Measurements from ENCODE around the gene CHST4. TPM values are rescaled to one million over a fixed set of nuclear protein-coding genes. Genes with fewer than 3 reads are reported as not detected.

Gene CHST4
- not detected in 2 replicates for total RNA-seq

DNA sequence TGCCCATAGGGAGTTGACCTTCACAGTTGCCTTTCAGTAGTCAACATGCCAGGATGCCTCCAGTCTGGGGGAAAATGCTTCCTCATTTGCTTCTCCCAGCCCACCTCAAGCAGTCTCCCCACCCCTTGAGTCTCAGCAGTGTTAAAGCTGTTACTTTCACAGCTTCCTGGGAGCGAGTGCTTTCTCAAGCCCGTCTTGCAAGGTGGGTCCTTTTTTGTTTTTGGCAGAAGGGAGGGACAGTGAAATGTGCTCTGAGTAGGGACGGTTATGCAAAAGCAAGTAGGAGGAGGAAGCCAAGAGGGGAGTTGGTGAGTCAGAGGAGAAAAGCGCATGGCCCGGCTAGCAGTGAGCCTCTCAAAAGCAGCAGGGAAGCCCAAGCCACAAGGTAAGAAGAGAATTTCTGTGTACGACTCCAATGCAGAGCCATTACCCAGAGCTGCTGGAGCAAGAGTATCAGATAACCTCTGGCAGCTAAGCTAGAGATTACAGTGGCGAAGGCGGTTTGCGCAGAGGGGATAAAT is at the start of gene CHST4:
Gene CHST4, plus strand, starts transcription at position 316 of the 521 bp plus-strand sequence. CDS start 10,252 bp downstream, outside the sequence.

DNA sequence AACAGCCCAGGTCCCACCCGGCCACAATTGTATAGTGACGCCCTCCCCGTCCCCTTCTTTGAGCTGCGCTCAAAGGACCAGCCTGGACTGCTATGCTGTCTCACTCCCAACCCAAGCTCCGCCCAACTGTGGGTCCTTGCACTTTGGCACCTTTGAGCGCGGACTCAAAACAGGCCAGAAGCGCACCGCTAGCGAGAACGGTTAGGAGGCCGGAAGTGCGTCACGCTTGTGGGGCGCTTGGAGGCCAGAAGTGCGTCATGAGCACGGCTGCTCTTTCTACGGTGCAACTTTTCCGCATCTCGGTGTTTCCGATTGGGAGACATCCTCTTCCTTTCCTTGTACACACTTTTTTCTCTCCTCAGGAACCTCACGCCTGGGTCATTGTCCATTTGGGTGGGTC is 37.1 kb upstream of the CHST4 start, which contains the start of gene ZNF19:
Gene ZNF19, minus strand, starts transcription at position 203 of the 400 bp plus-strand sequence. CDS start 7,210 bp downstream, outside the sequence.

DNA sequence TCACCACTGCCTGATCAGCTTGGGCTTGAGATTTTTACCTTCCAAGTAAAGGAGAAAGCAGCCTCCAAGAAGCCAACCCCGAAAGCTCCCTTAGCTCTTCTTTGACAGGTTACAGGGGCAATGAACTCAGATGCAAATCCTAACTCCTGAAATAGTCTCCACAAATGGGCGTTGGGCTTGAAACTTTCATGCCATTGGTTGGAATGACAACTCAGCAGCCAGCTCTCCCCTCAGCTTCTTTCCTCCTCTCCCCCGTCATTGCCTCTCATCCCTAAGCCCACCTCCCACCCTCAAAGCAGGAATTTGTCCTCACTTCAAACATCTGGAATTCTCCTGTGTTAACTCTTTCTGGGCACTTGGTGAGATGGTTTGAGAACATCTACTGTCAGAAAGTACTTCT is 50.7 kb downstream of the CHST4 start, which contains the start of gene TAT:
Gene TAT, minus strand, starts transcription at position 122 of the 400 bp plus-strand sequence. CDS start 677 bp downstream, outside the sequence.

Small RNA genes within 50 kb of the gene (small RNA-seq; reads per million reads assigned to genes)
- not detected for gene RNU6-1061P

Other genes with a start within 250 kb of the CHST4 start
- 37.2 and 46.1 TPM in 2 replicates for gene CMTR2, start 237.0 kb upstream of the CHST4 start, total RNA-seq
- gene CALB2, start 167.7 kb upstream of the CHST4 start, total RNA-seq: not detected in 2 replicates
- not detected in 2 replicates for gene TLE7, start 84.4 kb upstream of the CHST4 start, total RNA-seq
- gene ZNF23, start 64.2 kb upstream of the CHST4 start, total RNA-seq: 5.2 and 5.3 TPM in 2 replicates
- 2.5 and 3.0 TPM in 2 replicates for gene ZNF19, start 37.1 kb upstream of the CHST4 start, total RNA-seq
- not detected in 2 replicates for gene TAT, start 50.7 kb downstream of the CHST4 start, total RNA-seq
- gene MARVELD3, start 99.8 kb downstream of the CHST4 start, total RNA-seq: 0.13 TPM in 1 of 2 replicates, not detected in the other
- 12.3 and 14.8 TPM in 2 replicates for gene PHLPP2, start 198.3 kb downstream of the CHST4 start, total RNA-seq

All from thoracic aorta endothelial cell (primary cell).